GM12892 (cell line): ENCODE data around the gene BAX. TPM values are rescaled to one million over a fixed set of nuclear protein-coding genes. Genes with fewer than 3 reads are reported as not detected.
A peak's percentile ranks its signal among the peaks of the same experiment; 100 is the strongest.
"Not testable (repeated sequence)": the region's sequence is repeated elsewhere in the genome, so short reads cannot be mapped to it uniquely, and the experiment has no call there.

ENCODE experiments used
- DNase-seq: peaks from one replicate; pipeline ENCODE4 v3.0.0; 2011; ENCODE audit not compliant: insufficient read length
- FAIRE-seq: peaks from 2 replicates; lab custom pipeline; 2011; peaks lifted over from hg19 to GRCh38; lab: Jason Lieb, UNC
- POLR2A ChIP-seq: IDR thresholded peaks from 2 replicates; pipeline ENCODE4 v1.6.1; 2011; ENCODE audit warnings: low read depth, low read length, control low read depth
- POLR2AphosphoS5 ChIP-seq: IDR thresholded peaks from 2 replicates; pipeline ENCODE4 v1.6.1; 2011; ENCODE audit warnings: low read depth, low read length, control low read depth
- TAF1 ChIP-seq: IDR thresholded peaks from 2 replicates; pipeline ENCODE4 v1.6.1; 2011; ENCODE audit warnings: low read depth, mild to moderate bottlenecking, control low read depth, low read length, borderline replicate concordance
- polyA plus RNA-seq: library from polyadenylated mRNA; unstranded; fragments of >200 nt; gene quantifications from one replicate; pipeline ENCODE4 v1.2.1, GENCODE V29; 2012; ENCODE audit warnings: missing spikeins, inconsistent platforms; ENCODE audit not compliant: missing spikeins

BAX gene
- polyA plus RNA-seq, result 206 TPM

GRCh38 chr19:48954595-48955307 lies at the start of gene BAX:
Gene BAX (plus strand): TSS chr19:48954875. CDS start chr19:48954929, 54 bp downstream.
- peak; percentile 99 for FAIRE-seq

GRCh38 chr19:48905664-48906063 lies 49.0 kb upstream of the BAX start:
- FAIRE-seq (no peak), DNase-seq (no peak)
- no peak for TF ChIP-seq POLR2AphosphoS5
- TF ChIP-seq TAF1, result no peak
- TF ChIP-seq POLR2A, result no peak

More at GRCh38 chr19:48954595-48955307, at the start of gene BAX:
- TF ChIP-seq POLR2A (peak; percentile 77; the same call in 1 of the 2 replicates), TAF1 (0 out of 2 replicates have a peak, but pooled peaks have one; percentile 33), POLR2AphosphoS5 (peak; percentile 69; the same call in 1 of the 2 replicates)
- peak; percentile 98 for DNase-seq

GRCh38 chr19:48906324-48906723 lies 48.4 kb upstream of the BAX start:
- no peak for FAIRE-seq
- TF ChIP-seq POLR2A (no peak), TAF1 (no peak), POLR2AphosphoS5 (no peak)

GRCh38 chr19:48907671-48908070 lies 47.0 kb upstream of the BAX start:
- DNase-seq (no peak), FAIRE-seq (no peak)
- TF ChIP-seq POLR2AphosphoS5 (no peak), POLR2A (no peak), TAF1 (no peak)

More at GRCh38 chr19:48906324-48906723, 48.4 kb upstream of the BAX start:
- no peak for DNase-seq

- DNase-seq, result not testable (repeated sequence)
- FAIRE-seq, result peak; percentile 24
Observed at GRCh38 chr19:48909424-48910077, 45.1 kb upstream of the BAX start.

GRCh38 chr19:48910803-48911202 lies 43.9 kb upstream of the BAX start:
- FAIRE-seq (no peak), DNase-seq (no peak)
- no peak for TF ChIP-seq POLR2AphosphoS5
- no peak for TF ChIP-seq POLR2A

GRCh38 chr19:48913114-48913889 lies 41.4 kb upstream of the BAX start:
- DNase-seq (no peak), FAIRE-seq (no peak)
- TF ChIP-seq POLR2A (no peak), POLR2AphosphoS5 (no peak), TAF1 (no peak)

GRCh38 chr19:48914181-48914580 lies 40.5 kb upstream of the BAX start:
- TF ChIP-seq POLR2AphosphoS5 (no peak), POLR2A (no peak), TAF1 (no peak)
- no peak for DNase-seq
- FAIRE-seq, result no peak

- no peak for TF ChIP-seq POLR2A
- no peak for TF ChIP-seq TAF1
- no peak for TF ChIP-seq POLR2AphosphoS5
- DNase-seq (no peak), FAIRE-seq (no peak)
Observed at GRCh38 chr19:48915757-48916156, 38.9 kb upstream of the BAX start.

- DNase-seq (no peak), FAIRE-seq (no peak)
- TF ChIP-seq POLR2A, result no peak
- TF ChIP-seq POLR2AphosphoS5, result no peak
- TF ChIP-seq TAF1, result no peak
Observed at GRCh38 chr19:48918071-48918470, 36.6 kb upstream of the BAX start.

- FAIRE-seq (peak; percentile 33), DNase-seq (no peak)
- TF ChIP-seq POLR2AphosphoS5 (no peak), TAF1 (no peak), POLR2A (no peak)
Observed at GRCh38 chr19:48918801-48919247, 35.9 kb upstream of the BAX start.

GRCh38 chr19:48919271-48919670 lies 35.4 kb upstream of the BAX start:
- not testable (repeated sequence) for DNase-seq, FAIRE-seq
